Omental fat pad (tissue), 4 donors: ENCODE measurements around the gene CEACAM18. TPM values are rescaled to one million over a fixed set of nuclear protein-coding genes. Genes with fewer than 3 reads are reported as not detected.

ENCODE experiments used
- ATAC-seq: fragments of 150-250 bp; one replicate; pipeline ENCODE4 v1.9.1; 2016; ENCODE audit warnings: mild to moderate bottlenecking, moderate library complexity; ENCODE audit not compliant: low FRiP score
- DNase-seq: peaks from one replicate; pipeline ENCODE4 v3.0.0-alpha.2; 2019; ENCODE audit warnings: low spot score
- total RNA-seq, 4 donors: library from RNA; depleted of rRNA; stranded (reverse); fragments of >200 nt; gene quantifications; one replicate each; pipeline ENCODE4 v1.1.0, GENCODE V29; 2016
- TF ChIP-seq, protein P1 (sequence below), 3 donors: fragments of 450-650 bp; IDR thresholded peaks; one replicate each; pipeline ENCODE4 v1.5.1; 2016 to 2017; ENCODE audit warnings: antibody characterized with exemption in 3 of 3, mild to moderate bottlenecking in 3 of 3, moderate library complexity in 2 of 3

The CEACAM18 gene
- total RNA-seq, 4 donors from 2014 or later: not detected

DNA sequence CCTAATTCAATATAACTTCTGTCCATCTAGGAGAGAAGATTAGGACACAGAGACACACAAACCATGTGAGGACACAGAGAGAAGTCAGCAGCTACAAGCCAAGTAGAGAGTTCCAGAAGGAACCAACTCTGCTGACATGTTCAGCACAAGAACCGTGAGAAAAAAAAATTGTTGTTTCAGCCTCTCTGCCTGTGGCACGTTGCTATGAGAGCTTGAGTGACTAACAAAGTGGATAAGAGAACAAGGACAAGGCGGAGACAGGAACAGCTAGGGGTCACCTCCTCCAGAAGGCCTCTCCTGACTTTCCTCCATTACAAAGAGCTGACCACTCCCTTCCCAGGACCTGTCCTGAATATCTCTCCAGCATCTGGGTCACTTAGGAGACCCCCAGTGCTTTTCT is 28.9 kb downstream of the CEACAM18 start:
- ATAC-seq (no peak), DNase-seq (no peak)
- TF ChIP-seq, protein P1, sequence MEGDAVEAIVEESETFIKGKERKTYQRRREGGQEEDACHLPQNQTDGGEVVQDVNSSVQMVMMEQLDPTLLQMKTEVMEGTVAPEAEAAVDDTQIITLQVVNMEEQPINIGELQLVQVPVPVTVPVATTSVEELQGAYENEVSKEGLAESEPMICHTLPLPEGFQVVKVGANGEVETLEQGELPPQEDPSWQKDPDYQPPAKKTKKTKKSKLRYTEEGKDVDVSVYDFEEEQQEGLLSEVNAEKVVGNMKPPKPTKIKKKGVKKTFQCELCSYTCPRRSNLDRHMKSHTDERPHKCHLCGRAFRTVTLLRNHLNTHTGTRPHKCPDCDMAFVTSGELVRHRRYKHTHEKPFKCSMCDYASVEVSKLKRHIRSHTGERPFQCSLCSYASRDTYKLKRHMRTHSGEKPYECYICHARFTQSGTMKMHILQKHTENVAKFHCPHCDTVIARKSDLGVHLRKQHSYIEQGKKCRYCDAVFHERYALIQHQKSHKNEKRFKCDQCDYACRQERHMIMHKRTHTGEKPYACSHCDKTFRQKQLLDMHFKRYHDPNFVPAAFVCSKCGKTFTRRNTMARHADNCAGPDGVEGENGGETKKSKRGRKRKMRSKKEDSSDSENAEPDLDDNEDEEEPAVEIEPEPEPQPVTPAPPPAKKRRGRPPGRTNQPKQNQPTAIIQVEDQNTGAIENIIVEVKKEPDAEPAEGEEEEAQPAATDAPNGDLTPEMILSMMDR (IDR thresholded peaks at IDR 0.05): no peak

DNA sequence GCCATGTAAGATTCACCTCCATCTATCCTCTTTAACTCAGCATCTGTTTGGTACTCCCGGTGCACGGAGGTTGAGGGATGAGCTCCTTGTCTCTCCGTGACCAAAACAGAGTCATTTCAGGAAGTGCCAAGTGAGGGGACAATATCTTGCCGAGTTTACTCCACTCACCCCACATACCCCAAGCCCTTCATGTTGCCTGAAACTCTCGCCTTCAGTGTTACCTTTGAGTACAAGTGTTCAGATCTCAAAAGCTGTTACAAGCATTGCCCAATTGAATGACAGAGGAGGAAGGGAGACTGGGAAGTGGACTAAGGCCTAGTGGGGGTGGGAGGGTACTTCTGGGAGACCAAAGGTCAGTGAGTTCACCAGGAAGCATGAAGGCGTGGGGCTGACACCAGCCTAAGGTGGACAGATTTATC is 29.3 kb downstream of the CEACAM18 start:
- DNase-seq (no peak), ATAC-seq (no peak)
- TF ChIP-seq, protein P1 (IDR thresholded peaks at IDR 0.05): no peak

DNA sequence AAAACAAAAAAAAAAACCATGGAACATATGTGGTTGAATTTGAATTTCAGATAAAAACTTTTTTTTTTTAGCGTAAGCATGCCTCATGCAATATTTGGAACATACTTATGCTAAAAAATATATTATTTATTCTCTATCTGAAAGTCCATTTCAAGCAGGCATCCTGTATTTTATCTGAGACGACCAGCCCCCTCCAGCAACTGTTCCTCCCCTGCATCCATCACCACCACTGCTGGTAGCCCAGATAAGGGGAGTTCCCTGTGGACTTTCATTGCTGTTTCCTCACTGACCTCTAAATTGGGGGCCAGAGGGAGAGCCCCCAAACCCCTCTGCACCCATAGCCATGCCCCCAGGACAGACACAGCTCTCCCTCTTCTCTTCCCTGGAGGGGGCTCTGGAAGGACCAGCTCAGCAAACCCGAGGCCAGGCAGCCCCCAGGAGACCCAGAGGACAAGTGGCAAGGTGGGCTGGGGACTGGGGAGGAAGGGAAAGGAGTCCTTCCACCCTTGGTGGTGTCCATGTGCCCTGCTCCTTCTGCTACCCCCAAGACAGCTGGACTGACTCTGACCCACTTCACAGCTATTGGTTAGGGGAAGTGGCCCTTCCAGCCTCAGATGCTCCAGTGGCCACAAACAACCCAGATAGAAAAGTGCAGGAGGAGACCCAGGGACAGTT is 29.9 kb downstream of the CEACAM18 start:
- TF ChIP-seq, protein P1 (IDR thresholded peaks at IDR 0.05): no peak
- no peak for DNase-seq
- no peak for ATAC-seq

DNA sequence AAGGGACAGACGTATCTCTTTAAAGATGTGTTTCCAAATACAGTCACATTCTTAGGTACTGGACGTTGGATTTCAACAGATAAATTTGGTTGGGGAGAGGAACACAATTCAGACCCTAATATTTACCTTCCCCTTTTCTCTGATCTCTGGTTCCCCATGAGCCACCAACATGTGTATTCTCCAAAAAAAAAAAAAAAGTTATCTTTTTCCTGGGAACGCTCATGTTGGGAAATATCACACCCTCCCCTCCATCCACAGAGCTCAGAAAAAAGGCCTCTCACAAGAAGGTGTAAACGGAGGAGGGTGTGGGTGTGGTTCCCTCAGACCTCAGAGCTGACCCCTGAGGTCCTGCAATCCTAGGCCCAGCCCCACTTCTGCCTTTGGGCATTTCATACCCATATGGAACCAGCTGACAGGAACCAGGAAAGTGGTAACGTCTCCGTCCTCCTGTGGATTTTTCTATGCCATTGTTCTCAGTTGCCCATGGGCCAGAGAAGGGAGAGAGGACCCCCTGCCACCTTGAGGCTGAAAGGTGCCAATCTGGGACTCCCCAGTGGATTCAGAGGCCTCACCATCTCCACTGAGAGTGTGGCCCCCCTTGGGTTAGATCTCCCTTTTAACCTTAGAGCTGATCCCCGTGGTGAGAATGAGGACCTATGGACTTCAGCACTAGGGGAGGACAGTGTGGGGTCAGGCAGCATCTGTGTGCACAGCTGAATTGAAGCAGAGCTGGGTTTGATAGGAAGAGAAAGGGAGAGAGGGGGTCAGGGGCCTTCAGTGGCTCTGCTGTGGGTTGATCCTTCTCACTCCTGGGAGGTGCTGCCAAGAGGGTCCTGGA is 31.7 kb downstream of the CEACAM18 start:
- TF ChIP-seq, protein P1 (IDR thresholded peaks at IDR 0.05): no peak
- no peak for DNase-seq
- ATAC-seq: no peak

DNA sequence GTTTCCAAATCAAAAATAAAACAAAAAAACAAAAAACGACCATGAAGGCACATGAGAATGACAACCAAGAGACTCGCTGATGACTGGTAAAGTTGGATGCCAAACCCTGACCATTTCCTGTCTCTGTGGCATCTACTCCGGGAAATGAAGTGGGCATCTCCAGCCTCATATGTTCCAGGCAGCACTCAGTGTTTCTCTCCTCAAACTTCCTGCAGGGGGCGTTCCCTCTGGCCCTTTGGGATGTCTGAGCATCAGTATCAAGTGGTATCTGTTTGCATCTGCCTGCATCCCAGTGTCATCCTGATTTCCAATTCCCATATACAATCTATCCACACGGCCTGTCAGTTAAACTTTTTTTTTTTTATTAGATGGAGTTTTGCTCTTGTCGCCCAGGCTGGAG is 33.0 kb downstream of the CEACAM18 start:
- ATAC-seq (no peak), DNase-seq (no peak)
- TF ChIP-seq, protein P1 (IDR thresholded peaks at IDR 0.05): no peak

DNA sequence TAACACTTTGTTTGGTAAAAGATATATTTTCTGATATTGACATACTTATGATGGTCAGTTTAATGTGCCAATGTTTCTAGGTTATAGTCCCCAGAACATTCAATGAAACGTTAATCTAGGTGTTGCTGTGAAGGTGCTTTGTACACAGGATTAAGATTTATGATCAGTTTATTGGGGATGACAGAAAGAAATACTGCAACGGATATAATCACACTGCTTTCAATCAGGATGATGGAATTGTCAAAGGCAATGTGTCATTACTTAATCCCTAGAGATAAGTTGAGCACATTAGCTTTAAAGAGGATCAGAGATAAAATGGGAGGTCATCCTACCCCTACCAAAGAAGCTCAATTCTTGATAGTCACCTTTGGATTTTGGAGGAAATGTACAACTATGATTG is 35.6 kb downstream of the CEACAM18 start:
- TF ChIP-seq, protein P1 (IDR thresholded peaks at IDR 0.05): no peak
- no peak for ATAC-seq
- DNase-seq: no peak
